GM18502 (cell line): Measurements from ENCODE around the gene SLC9A8.
A peak's percentile ranks its signal among the peaks of the same experiment; 100 is the strongest.
"Not testable (repeated sequence)": the region's sequence is repeated elsewhere in the genome, so short reads cannot be mapped to it uniquely, and the experiment has no call there.

Experiments used
- ATAC-seq: cut with Tn5 transposase; IDR thresholded peaks from one replicate; pipeline ENCODE4 v1.9.1; 2021; ENCODE audit warnings: mild to moderate bottlenecking; ENCODE audit not compliant: unreplicated experiment, poor library complexity

The SLC9A8 gene

DNA sequence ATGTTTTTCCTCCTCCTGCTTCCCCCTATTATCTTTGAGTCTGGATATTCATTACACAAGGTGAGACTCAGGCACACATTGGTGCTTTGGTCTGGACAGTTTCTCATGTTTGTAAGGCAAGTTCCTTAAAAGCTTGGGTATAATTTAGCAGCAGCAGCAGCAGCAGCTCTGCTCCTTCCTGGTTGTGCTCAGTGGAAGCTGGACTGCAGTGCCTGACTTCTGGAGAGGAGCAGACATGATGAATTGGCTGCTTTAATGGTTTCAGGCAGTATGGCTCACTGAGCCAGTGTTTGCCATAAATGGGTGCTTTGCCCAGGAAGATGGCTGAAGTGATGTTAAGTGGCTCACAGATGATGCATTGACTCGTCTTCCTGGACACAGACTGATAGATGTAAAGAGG, 32.4 kb downstream of the SLC9A8 start:
- no peak for ATAC-seq

DNA sequence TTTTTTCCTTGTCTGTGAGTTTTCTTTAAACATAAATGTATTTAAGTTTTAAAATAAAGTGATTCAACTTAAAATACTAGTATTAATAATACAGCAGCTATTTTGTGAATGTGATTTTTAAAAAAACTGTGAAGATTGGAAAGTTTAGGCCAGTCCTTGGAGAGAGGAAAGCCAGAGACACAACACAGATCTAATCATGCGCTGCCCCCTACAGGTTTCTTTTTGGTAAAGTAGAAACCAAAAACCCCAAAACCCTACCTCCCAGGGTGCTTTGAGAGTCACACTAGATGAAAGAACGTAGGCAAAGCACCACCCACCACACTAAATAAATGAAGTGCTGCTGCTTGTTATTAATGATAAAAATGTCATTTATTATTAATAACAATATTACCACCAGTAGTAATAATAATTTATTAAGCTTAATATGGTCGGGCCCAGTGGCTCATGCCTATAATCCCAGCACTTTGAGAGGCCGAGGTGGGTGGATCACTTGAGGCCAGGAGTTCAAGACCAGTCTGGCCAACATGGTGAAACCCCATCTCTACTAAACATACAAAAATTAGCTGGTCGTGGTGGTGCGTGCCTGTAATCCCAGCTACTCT, 33.7 kb downstream of the SLC9A8 start:
- no peak for ATAC-seq

DNA sequence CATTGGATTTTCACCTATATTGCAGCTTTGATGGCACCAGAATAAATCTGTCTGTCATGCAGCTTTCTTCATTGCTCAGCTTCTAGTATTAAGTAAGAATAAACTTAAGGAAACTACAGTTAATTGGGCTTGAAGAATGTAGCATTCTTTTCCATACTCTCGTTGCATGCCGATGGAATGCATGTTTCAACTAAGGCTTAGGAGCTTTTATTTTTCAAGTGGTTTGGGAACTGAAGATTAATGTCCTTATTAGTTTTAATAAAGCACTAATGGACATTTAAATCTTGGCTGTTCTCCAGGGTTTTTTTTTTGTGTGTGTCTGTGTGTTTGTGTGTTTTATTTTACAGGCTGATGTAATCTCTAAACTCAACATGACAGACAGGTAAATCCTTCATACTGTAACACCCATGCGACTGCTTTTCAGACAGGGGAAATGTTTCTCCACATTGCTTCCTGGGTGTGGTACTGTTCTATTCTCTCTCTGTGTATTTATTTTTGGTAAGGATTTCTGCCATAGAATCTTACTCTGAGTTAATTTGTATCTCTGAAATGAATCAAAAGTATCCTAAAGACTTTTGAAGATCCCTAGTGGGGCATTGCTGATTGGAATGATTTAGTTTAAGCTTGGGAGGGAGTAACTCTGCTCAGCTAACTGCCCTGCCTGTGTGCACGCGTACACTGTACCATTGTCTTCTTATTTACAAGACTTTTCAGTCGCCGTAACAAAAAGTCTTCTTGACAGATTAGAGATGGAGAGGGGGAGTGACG, 38.0 kb downstream of the SLC9A8 start:
- no peak for ATAC-seq

- no peak for ATAC-seq
Observed at GRCh38 chr20:49851231-49851705, 38.6 kb downstream of the SLC9A8 start.

- ATAC-seq: no peak
Observed at GRCh38 chr20:49851991-49852390, 39.4 kb downstream of the SLC9A8 start.

- ATAC-seq: no peak
Observed at GRCh38 chr20:49852522-49853080, 40.0 kb downstream of the SLC9A8 start.

DNA sequence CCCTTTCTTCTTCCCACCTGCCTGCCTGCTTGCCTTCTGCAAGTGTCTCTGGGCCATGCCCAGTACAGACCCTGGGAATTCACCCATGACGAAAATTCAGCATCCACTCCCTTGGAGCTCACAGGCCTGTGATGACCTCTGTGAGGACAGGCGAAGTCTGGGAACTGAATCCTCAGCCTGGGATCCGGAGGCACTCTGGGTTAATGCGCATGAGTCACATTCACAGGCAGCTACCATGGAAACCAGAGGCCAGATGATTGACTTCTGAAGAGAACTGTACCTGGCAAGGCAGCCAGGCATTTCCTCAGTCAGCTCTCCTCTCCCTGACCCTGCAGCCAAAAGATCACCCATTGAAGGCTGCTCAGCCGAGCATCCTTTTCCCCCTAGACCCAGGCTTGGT, 41.0 kb downstream of the SLC9A8 start:
- ATAC-seq: no peak

- no peak for ATAC-seq
Observed at GRCh38 chr20:49854190-49854875, 41.7 kb downstream of the SLC9A8 start.

DNA sequence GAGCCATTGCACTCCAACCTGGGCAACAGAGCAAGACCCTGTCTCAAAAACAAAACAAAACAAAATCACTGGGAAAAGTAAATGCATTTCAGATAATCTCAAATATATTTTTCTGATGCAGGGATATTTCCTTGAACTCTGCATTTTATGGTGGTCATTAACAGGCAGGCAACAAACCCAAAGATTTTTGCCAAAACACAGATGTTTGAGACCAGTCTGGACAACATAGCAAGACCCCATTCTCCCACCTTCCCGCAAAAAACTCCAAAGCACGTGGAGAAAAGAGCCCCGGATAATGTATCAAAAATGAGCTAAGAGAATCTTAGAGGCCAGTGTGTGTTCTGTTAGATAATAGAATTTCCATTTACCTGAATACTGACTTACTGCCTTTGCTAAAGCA, 44.3 kb downstream of the SLC9A8 start:
- no peak for ATAC-seq

DNA sequence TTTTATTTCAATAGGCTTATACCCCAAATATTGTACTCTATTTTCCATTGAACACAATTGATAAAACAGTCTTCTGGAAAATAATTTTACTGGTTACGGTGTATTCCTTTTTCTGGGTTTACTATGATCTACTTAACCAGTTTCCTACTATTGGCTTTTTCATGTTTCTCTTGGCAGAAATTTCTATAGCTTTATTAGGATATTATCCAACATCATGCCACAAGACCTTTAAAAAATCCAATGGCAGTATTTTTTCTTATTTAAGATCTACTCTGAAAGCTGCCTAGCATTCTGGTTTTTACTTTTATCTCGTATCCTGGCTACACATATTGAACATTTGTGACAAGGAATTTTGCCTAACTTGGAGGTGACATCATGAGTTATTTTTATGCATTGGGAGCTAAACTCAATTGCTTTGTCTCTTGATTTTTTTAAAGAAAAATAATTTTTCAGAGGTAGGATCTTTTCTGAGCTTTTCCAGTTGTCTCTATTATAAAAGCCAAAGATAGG, 45.5 kb downstream of the SLC9A8 start:
- ATAC-seq: no peak

DNA sequence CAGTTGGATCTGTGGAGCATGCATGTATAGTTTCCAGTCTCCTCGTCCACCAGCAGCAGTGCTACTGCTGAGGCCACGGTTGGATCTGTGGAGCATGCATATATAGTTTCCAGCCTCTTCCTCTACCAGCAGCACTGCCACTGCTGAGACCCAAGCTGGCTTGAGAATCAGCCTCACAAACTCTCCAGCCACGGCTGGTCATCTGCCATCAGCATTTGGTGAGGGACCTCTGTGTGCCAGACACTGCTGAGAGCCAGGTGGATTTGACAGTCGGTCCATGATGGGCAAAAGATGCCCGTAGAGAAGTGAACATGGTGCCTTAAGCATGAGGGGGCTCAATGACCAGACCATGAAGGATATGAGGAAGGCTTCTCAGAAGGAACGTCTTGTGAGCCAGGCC, 46.4 kb downstream of the SLC9A8 start:
- ATAC-seq: no peak

GRCh38 chr20:49859807-49860206, 47.2 kb downstream of the SLC9A8 start:
- no peak for ATAC-seq

- ATAC-seq: not testable (repeated sequence)
Observed at GRCh38 chr20:49861232-49861631, 48.6 kb downstream of the SLC9A8 start.

DNA sequence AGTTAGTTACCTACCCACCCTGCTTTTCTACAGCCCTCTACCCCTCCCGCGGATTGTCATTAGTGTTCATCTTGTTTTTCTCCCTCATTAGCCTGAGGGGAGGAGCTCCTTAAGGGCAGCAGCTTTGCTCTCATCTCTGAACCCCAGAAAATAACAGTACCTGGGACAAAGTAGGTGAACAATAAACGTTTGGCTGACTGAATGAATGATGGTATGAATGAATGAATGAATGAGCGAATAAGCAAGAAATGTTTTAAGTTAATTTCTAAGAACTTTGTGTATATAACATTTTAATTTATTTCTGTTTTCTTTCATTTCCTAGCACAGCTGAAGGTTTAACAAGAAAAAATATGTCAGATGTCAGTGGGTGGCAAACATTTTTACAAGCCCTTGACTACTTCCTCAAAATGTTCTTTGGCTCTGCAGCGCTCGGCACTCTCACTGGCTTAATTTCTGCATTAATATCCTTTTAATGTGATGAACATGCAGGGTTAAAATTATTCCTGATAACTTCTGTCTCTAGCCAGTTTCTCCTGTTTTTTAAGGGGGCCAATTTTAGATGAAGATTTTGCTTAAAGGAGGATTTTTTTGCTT, 50.1 kb downstream of the SLC9A8 start:
- no peak for ATAC-seq

DNA sequence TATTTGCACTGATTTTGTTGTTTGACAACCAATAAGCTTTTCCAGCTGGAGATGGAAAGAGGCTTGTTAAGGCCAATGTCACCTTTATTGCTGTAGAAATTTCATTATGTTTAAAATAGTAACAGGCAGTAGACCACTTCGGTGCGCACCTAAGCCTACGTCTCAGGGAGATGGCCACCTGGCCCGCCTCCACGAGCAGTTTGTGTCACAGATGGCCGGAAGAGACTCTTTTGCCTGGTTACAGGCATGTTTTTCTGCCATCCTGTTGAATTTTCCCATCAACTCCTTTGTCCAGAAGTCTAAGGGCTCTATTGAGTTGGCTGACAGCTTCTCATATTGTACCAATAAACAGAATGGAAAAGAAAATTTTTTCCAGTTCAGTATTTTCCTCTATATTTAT, 51.0 kb downstream of the SLC9A8 start:
- ATAC-seq: no peak

DNA sequence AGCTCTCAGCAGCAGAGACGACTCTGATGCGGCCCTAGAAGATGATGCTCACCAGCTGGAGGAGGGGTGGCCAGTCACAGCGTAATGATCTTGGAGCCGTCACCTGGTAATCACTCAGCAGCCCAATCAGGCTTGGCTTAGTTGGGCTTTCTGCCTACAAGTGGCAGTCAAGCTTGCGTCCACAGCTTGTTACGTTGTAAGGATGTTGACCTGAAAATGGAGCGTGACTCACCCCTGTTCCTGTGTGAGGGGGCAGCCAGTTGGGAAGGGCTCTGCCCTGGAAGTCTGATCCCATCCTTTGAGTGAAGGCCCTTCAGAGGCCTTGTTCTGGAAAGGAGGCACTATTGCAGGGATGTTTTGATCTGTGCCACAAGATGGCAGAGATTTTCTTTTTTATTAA, 52.9 kb downstream of the SLC9A8 start:
- no peak for ATAC-seq

GRCh38 chr20:49866051-49866450, 53.4 kb downstream of the SLC9A8 start:
- ATAC-seq: no peak

DNA sequence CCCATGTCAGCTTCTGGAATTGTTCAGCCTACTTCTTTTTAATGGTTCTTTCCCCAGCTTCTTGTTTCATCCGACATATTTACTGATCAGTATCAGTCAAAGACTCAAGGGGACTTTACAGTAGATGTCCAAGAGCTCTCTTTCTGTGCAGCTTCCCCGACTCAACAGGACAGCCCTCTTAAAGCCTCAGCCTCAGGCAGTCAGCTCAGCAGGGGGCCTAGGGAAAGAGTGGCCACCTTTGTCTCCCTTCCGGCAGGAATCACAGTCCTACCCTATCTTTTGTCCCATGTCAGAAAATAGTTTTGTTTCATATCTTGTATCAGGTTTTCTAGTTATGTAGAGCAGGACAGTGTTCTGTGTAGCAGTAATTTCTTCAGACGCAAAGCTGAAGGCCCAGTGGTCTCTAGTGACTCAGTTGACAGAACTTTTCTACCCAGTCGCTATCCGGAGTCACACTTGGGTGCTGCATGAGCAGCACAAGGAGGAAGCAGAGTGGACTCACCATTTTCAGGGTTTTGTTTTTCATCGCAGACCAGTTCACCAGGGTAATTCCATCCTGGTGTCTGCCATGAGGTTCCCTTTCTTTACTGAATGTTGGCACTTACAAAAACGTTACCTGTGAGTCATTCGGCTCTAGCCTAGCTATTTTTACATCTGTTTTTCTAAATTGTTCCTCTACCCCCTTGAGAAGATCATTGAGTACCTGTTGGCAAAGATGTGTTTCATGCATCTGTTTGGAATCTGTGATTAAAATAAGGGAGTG, 55.0 kb downstream of the SLC9A8 start:
- peak; percentile 45 for ATAC-seq

DNA sequence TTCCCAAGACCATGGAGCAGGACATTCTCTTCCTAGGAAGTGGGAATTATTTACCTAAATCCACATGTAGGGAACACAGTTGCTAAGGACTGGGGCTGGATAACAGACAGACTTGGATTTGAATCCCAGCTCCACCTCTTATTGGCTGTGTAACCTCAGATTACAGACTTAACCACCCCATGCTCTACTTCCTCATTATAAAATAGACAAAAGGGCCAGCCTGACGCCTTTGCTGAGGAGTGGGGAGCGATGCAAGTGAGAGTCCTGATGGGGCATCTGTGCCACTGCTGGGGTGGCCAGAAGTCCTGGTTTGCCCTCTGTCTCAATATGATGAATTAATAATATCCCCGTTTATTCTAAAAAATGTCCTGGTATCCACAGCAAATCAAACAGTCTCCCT, 55.9 kb downstream of the SLC9A8 start:
- ATAC-seq: no peak

DNA sequence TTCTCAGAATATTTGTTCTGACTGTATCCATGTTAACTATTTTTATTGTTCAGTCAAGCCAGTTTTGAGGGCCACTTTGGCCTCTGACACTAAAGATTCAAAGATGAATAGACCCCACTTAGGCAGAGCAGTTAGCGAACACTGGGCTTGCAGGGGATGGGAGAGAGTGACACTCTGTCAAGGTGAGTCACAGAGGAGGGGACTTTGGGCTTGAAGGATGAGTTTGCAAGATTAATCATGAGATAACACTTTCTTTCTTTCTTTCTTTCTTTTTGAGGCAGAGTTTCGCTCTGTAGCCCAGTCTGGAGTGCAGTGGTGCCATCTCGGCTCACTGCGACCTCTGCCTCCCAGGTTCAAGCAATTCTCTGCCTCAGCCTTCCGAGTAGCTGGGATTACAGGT, 56.3 kb downstream of the SLC9A8 start:
- ATAC-seq: no peak
